SU-DHL-6 (cell line): ENCODE data around the gene CCDC82.

Experiments
- CTCF ChIP-seq: fragments of 200-600 bp; sonication (generic); IDR thresholded peaks from one replicate; pipeline ENCODE4 v1.5.1; 2017; ENCODE audit warnings: antibody characterized with exemption, mild to moderate bottlenecking, low read length, moderate library complexity; ENCODE audit not compliant: insufficient read depth, poor library complexity, severe bottlenecking
- EZH2phosphoT487 ChIP-seq: fragments of 200-600 bp; sonication (generic), shearing (Covaris generic); conservative IDR thresholded peaks from 2 replicates; pipeline ENCODE4 v1.6.1; 2018; ENCODE audit warnings: mild to moderate bottlenecking, antibody characterized with exemption, low read length, moderate library complexity, mixed read lengths

DNA sequence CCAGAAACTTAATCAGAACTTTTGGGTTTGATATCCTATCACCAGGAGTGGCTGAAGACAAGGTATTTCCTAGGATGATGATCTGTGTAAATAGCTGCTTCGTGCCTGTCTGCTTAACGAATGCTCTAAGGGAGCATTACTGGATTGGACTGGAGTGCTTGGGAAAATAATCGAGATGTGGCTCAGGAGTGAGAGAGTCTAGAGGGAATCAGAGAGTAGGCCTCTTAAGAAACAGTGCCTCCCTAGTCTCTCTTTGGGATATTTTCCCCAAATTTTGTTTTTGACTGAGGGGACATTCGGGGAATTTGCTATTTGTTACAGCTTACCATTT, 49.2 kb downstream of the CCDC82 start:
- TF ChIP-seq CTCF = no peak
- TF ChIP-seq EZH2phosphoT487 = no peak
